GM23338 (cell line): Measurements from ENCODE around the gene CCN2. TPM values are rescaled to one million over a fixed set of nuclear protein-coding genes. Genes with fewer than 3 reads are reported as not detected.

Source experiments
- ATAC-seq: fragments of 200-7000 bp; cut with Tn5 transposase; 3 replicates; pipeline ENCODE4 v1.9.1; 2020
- DNase-seq: peaks from one replicate; pipeline ENCODE4 v3.0.0-alpha.2; 2015; ENCODE audit warnings: low spot score
- H2AFZ ChIP-seq: fragments of 200-600 bp; sonication (generic); 2 replicates; pipeline ENCODE4 v1.8.0; 2016; ENCODE audit warnings: antibody characterized with exemption, mild to moderate bottlenecking, moderate library complexity
- H3F3A ChIP-seq: fragments of 200-600 bp; sonication (generic); replicated peaks from 2 replicates; pipeline ENCODE4 v1.8.0; 2017; ENCODE audit warnings: antibody characterized with exemption, mixed run types, low read depth
- H3K27ac ChIP-seq: fragments of 200-600 bp; sonication (generic); 2 replicates; pipeline ENCODE4 v1.6.1; 2016; ENCODE audit warnings: low read depth
- H3K27me3 ChIP-seq: fragments of 200-600 bp; sonication (generic); 2 replicates; pipeline ENCODE4 v1.8.0; 2016; ENCODE audit warnings: mild to moderate bottlenecking, mixed run types, moderate library complexity; ENCODE audit not compliant: insufficient read depth
- H3K36me3 ChIP-seq: fragments of 200-600 bp; sonication (generic); 2 replicates; pipeline ENCODE4 v1.8.0; 2016; ENCODE audit warnings: mild to moderate bottlenecking; ENCODE audit not compliant: insufficient read depth
- H3K4me1 ChIP-seq: fragments of 200-600 bp; sonication (generic); 2 replicates; pipeline ENCODE4 v1.8.0; 2016; ENCODE audit warnings: mild to moderate bottlenecking, moderate library complexity; ENCODE audit not compliant: insufficient read depth
- H3K4me2 ChIP-seq: fragments of 200-600 bp; sonication (generic); 2 replicates; pipeline ENCODE4 v1.7.1; 2017; ENCODE audit warnings: mixed run types
- H3K4me3 ChIP-seq: fragments of 200-600 bp; sonication (generic); 2 replicates; pipeline ENCODE4 v1.6.1; 2016; ENCODE audit warnings: mixed run types
- H3K79me2 ChIP-seq: fragments of 200-600 bp; sonication (generic); replicated peaks from 2 replicates; pipeline ENCODE4 v1.8.0; 2017; ENCODE audit warnings: mild to moderate bottlenecking; ENCODE audit not compliant: insufficient read depth
- H3K9me2 ChIP-seq: fragments of 200-600 bp; sonication (generic); 2 replicates; pipeline ENCODE4 v1.8.0; 2017; ENCODE audit not compliant: insufficient read depth
- H4K20me1 ChIP-seq: fragments of 200-600 bp; sonication (generic); replicated peaks from 2 replicates; pipeline ENCODE4 v1.8.0; 2017; ENCODE audit warnings: mild to moderate bottlenecking; ENCODE audit not compliant: insufficient read depth
- H3K27ac Mint-ChIP-seq: 2 replicates; pipeline ENCODE4 v1.8.0; 2020; ENCODE audit warnings: inconsistent platforms, mild to moderate bottlenecking, moderate library complexity, mixed read lengths
- H3K27me3 Mint-ChIP-seq: 3 replicates; pipeline ENCODE4 v1.8.0; 2022; ENCODE audit warnings: low read depth, mild to moderate bottlenecking, moderate library complexity, mixed read lengths, inconsistent platforms; ENCODE audit not compliant: insufficient read depth, poor library complexity
- H3K36me3 Mint-ChIP-seq: 3 replicates; pipeline ENCODE4 v1.8.0; 2021; ENCODE audit warnings: low read depth, mild to moderate bottlenecking, inconsistent platforms, moderate library complexity, mixed read lengths
- H3K4me1 Mint-ChIP-seq: 3 replicates; pipeline ENCODE4 v1.8.0; 2020; ENCODE audit warnings: mild to moderate bottlenecking, inconsistent platforms, mixed read lengths
- H3K4me3 Mint-ChIP-seq: 3 replicates; pipeline ENCODE4 v1.8.0; 2021; ENCODE audit warnings: moderate library complexity, mild to moderate bottlenecking, inconsistent platforms, mixed read lengths
- H3K9me3 Mint-ChIP-seq: 3 replicates; pipeline ENCODE4 v1.8.0; 2020; ENCODE audit warnings: moderate library complexity, mild to moderate bottlenecking, inconsistent platforms, mixed read lengths
- ETS1 ChIP-seq: IDR thresholded peaks from 2 replicates; pipeline ENCODE4 v1.6.1; 2016; ENCODE audit warnings: antibody characterized with exemption
- REST ChIP-seq: IDR thresholded peaks from one replicate; pipeline ENCODE4 v1.6.1; 2018; ENCODE audit warnings: antibody characterized with exemption; ENCODE audit not compliant: unreplicated experiment
- STAT1 ChIP-seq: IDR thresholded peaks from one replicate; pipeline ENCODE4 v1.6.1; 2016; ENCODE audit warnings: antibody characterized with exemption; ENCODE audit not compliant: unreplicated experiment
- ZNF114 ChIP-seq: fragments of 250-450 bp; sonication (Bioruptor Pico); IDR thresholded peaks from 2 replicates; pipeline ENCODE4 v1.5.0; 2020; ENCODE audit warnings: mild to moderate bottlenecking, moderate library complexity
- polyA plus RNA-seq: library from polyadenylated mRNA; unstranded; fragments of >200 nt; fragmentation: Nextera tagmentation; extraction: Ambion mirVana; gene quantifications from 2 replicates; pipeline ENCODE4 v1.2.1, GENCODE V29; 2016
- total RNA-seq: library from RNA; depleted of rRNA; stranded (reverse); fragments of >200 nt; shearing (Covaris generic); gene quantifications from 2 replicates; pipeline ENCODE4 v1.2.3, GENCODE V29; 2014
- TF ChIP-seq, protein P1 (sequence below): fragments of 250-450 bp; sonication (Bioruptor Pico); IDR thresholded peaks from 2 replicates; pipeline ENCODE4 v1.5.0; 2020; ENCODE audit warnings: mild to moderate bottlenecking, moderate library complexity

The CCN2 gene
- total and polyA plus RNA-seq, 2 experiments from 2014 or later = 128 to 159 TPM

DNA sequence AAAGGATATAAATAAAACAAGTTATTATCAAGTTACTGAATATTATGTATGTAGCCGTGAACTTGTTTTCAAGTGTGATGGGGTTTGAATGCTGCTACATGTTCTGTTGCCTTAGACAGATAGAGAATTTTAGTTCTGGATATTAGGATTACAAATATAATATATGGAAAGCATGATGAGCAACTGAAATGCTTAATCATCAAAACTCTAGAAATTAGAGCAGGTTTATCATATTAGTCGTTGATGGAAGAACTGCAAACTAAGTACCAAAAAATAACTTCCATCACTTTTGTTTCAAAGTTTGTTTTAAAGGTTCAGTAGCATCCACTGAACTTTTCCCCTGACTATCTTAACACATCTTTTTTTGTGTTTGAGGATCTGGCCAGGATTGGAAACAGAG, 49.1 kb upstream of the CCN2 start (continued):
- TF ChIP-seq, protein P1, sequence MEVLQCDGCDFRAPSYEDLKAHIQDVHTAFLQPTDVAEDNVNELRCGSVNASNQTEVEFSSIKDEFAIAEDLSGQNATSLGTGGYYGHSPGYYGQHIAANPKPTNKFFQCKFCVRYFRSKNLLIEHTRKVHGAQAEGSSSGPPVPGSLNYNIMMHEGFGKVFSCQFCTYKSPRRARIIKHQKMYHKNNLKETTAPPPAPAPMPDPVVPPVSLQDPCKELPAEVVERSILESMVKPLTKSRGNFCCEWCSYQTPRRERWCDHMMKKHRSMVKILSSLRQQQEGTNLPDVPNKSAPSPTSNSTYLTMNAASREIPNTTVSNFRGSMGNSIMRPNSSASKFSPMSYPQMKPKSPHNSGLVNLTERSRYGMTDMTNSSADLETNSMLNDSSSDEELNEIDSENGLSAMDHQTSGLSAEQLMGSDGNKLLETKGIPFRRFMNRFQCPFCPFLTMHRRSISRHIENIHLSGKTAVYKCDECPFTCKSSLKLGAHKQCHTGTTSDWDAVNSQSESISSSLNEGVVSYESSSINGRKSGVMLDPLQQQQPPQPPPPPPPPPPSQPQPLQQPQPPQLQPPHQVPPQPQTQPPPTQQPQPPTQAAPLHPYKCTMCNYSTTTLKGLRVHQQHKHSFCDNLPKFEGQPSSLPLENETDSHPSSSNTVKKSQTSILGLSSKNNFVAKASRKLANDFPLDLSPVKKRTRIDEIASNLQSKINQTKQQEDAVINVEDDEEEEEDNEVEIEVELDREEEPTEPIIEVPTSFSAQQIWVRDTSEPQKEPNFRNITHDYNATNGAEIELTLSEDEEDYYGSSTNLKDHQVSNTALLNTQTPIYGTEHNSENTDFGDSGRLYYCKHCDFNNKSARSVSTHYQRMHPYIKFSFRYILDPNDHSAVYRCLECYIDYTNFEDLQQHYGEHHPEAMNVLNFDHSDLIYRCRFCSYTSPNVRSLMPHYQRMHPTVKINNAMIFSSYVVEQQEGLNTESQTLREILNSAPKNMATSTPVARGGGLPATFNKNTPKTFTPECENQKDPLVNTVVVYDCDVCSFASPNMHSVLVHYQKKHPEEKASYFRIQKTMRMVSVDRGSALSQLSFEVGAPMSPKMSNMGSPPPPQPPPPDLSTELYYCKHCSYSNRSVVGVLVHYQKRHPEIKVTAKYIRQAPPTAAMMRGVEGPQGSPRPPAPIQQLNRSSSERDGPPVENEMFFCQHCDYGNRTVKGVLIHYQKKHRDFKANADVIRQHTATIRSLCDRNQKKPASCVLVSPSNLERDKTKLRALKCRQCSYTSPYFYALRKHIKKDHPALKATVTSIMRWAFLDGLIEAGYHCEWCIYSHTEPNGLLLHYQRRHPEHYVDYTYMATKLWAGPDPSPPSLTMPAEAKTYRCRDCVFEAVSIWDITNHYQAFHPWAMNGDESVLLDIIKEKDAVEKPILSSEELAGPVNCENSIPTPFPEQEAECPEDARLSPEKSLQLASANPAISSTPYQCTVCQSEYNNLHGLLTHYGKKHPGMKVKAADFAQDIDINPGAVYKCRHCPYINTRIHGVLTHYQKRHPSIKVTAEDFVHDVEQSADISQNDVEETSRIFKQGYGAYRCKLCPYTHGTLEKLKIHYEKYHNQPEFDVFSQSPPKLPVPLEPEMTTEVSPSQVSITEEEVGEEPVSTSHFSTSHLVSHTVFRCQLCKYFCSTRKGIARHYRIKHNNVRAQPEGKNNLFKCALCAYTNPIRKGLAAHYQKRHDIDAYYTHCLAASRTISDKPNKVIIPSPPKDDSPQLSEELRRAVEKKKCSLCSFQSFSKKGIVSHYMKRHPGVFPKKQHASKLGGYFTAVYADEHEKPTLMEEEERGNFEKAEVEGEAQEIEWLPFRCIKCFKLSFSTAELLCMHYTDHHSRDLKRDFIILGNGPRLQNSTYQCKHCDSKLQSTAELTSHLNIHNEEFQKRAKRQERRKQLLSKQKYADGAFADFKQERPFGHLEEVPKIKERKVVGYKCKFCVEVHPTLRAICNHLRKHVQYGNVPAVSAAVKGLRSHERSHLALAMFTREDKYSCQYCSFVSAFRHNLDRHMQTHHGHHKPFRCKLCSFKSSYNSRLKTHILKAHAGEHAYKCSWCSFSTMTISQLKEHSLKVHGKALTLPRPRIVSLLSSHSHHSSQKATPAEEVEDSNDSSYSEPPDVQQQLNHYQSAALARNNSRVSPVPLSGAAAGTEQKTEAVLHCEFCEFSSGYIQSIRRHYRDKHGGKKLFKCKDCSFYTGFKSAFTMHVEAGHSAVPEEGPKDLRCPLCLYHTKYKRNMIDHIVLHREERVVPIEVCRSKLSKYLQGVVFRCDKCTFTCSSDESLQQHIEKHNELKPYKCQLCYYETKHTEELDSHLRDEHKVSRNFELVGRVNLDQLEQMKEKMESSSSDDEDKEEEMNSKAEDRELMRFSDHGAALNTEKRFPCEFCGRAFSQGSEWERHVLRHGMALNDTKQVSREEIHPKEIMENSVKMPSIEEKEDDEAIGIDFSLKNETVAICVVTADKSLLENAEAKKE (CRISPR knock-in tag) = no peak
- no peak for TF ChIP-seq STAT1

- no peak overlapping the region for H2AFZ ChIP-seq
Observed at GRCh38 chr6:131999545-132000146, 48.5 kb upstream of the CCN2 start.

More at GRCh38 chr6:131999545-132000146, 48.5 kb upstream of the CCN2 start:
- H3K4me1 ChIP-seq = no peaks in the 10 kb centered on the region
- no peaks in the 10 kb centered on the region for H4K20me1 ChIP-seq
- no peak for TF ChIP-seq ETS1
- no peak for TF ChIP-seq REST
- TF ChIP-seq ZNF114 (CRISPR knock-in tag) = no peak
- TF ChIP-seq STAT1 = no peak
- DNase-seq = no peak
- no peak overlapping the region for H3K27ac Mint-ChIP-seq
- no peaks in the 10 kb centered on the region for H3K27me3 Mint-ChIP-seq
- H3K36me3 Mint-ChIP-seq = peaks cover 23% of the 10 kb centered on the region
- no peaks in the 10 kb centered on the region for H3K4me1 Mint-ChIP-seq
- no peaks in the 10 kb centered on the region for H3K27me3 ChIP-seq
- H3K4me3 Mint-ChIP-seq = no peak overlapping the region
- peaks cover 10% of the 10 kb centered on the region; the same call in 1 of the 2 replicates for H3K36me3 ChIP-seq
- ATAC-seq = no peak
- H3F3A ChIP-seq = no peaks in the 10 kb centered on the region
- H3K9me3 Mint-ChIP-seq = peaks cover 23% of the 10 kb centered on the region
- 0 out of 2 replicates have a peak, but pooled peaks cover 4% of the 10 kb centered on the region for H3K9me2 ChIP-seq
- no peak overlapping the region for H3K27ac ChIP-seq
- no peaks in the 10 kb centered on the region for H3K79me2 ChIP-seq
- no peak overlapping the region for H3K4me3 ChIP-seq
- no peak overlapping the region for H3K4me2 ChIP-seq
